Stimulated activated CD4-positive, alpha-beta T cell treated with anti-CD3 and anti-CD28 coated beads, Interleukin-2, amount 100 ng/mL, for 48 hours (primary cell): ENCODE data around the gene SPECC1.
"Not testable (repeated sequence)": the region's sequence is repeated elsewhere in the genome, so short reads cannot be mapped to it uniquely, and the experiment has no call there.

Experiments
- DNase-seq, 2 donors: peaks; one replicate each; pipeline ENCODE4 v3.0.0-alpha.2; 2020

The SPECC1 gene

DNA sequence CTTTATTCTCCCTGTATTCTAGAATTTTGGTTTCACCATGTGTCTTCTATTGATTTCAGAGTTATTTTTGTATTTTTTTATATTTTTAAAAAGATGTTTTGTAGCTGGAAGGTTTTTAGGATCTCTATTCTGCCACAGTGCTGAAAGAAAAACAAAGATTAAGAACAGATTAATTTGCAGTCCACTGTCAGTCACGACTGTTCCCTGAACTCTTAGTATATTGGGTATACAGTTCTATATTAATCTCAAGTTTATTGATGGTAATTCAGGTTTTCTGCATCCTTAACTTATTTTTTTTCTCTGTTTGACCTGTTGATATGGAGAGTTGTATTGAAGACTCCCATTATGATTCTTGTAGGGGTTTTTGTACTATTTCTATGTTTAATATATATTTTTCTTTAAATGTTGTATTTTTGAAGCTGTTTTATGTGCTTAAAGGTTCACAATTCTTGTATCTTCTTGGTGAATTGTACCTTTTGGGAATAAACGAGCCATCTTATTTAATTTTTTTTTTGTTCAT is 2.9 kb downstream of the SPECC1 start:
- no peak for DNase-seq

DNA sequence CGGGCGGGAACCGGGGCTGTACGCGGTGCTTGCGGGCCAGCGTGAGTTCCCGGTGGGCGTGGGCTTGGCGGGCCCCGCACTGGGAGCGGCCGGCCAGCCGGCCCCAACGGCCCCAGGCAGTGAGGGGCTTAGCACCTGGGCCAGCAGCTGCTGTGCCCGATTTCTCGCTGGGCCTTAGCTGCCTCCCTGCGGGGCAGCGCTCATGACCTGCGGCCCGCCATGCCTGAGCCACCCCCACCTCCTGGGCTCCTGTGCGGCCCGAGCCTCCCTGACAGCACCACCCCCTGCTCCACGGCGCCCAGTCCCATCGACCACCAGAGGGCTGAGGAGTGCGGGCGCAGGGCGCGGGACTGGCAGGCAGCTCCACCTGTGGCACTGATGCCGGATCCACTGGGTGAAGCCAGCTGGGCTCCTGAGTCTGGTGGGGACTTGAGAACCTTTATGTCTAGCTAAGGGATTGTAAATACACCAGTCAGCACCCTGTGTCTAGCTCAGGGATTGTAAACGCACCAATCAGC is 7.4 kb downstream of the SPECC1 start:
- DNase-seq = not testable (repeated sequence)

DNA sequence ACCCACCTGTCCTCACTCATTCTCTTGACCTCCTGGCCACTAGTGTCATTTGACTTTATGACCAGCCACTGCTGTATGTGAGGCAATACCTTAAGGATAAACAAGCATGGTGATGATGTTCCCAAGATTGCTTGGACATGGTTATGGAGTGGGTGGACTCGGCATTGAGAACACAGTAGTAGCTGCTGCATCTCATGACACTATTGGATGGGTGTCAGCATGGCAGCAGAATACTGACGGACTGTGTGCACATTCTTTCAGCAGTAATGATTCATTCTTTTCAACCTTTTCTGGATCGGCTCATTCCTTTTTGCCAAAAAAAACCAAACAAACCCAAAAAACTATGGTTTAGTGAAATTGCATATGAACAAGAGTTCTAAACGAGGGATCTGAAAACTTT is 13.5 kb downstream of the SPECC1 start:
- DNase-seq = no peak

DNA sequence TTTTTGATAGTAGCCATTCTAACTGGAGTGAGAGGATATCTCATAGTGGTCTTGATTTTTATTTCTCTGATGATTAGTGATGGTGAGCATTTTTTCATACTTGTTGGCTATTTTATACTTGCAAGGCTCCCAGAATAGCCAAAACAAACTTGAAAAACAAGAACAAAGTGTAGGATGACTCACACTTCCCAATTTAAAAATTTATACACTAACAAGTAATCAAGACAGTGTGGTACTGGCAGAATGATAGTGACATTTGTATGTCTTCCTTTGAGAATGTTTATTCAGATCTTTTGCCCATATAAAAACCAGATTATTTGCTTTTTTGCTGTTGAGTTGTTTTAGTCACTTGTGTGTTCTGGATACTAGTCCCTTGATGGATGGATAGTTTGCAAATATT is 17.8 kb downstream of the SPECC1 start:
- no peak for DNase-seq

DNA sequence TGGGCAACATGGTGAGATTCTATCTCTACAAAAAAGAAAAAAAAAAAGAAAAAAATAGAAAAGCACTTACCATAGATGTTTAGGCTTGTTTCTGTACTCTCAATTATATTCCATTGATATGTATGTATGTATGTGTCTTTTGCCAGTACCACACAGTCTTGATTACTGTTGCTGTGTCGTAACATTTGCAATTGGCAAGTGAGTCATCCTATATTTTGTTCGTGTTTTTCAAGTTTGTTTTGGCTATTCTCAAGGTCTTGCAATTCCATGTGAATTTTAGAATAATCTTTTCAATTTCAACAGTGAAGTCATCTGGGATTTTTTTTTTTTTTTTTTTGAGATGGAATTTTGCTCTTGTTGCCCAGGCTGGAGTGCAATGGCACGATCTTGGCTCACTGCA is 19.3 kb downstream of the SPECC1 start:
- no peak for DNase-seq

DNA sequence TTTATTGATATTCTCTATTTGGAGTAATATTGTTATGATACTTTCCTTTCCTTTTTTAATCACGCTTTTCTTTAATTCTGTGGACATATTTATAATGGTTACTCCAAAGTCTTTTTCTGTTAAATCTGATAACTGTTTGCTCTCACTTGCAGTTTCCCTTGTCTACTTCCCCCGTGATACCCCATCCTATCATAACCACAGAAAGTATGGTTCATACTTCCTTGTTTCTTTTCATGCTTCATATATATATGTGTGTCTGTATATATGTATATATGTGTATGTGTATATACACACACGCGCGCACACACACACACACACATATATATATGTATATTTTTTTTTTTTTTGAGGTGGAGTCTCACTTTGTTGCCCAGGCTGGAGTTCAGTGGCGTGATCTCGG is 23.5 kb downstream of the SPECC1 start:
- no peak for DNase-seq

DNA sequence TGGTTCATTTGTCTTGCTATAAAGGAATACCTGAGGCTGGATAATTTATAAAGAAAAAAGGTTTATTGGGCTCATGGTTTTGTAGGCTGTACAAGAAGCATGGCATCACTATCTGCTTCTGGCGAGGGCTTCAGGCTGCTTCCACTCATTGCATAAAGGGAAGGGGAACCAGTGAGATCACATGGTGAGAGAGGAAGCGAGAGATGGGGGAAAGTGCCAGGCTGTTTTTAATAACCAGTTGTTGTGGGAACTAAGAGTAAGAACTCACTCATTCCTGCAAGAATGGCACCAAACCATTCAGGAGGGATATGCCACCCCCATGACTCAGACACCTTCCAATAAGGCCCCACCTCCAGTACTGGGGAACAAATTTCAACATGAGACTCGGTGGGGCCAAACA is 24.3 kb downstream of the SPECC1 start:
- DNase-seq = no peak

DNA sequence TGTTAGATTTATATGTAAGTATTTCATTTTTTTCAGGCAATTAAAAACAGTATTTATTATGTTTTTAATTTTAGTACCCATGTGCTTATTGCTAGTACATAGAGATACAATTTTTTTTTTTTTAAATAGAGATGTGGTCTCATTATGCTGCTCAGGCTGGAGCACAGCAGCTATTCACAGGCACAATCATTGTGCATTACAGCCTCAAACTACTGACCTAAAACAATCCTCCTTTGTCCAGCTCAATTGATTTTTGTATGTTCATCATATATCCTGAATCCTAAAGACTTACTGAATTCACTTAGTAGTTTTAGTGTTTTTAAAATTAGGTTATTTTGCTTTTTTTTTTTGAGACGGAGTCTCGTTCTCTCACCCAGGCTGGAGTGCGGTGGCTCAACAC is 26.3 kb downstream of the SPECC1 start:
- DNase-seq = no peak

DNA sequence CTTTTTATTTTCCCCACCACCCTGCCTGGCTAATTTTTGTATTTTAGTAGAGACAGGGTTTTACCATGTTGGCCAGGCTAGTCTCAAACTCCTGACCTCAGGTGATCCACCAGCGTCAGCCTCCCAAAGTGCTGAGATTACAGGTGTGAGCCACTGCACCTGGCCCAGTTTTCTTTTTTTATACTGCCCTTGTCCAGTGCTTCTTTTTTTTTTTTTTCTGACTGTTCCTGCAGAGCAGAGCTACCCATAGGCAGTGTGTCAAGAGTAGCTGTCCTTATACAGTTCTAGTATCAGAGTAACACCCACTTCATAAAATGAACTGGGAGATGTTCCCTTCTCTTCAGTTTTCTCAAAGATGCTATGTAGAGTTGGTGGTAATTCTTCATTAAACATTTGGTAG is 28.1 kb downstream of the SPECC1 start:
- DNase-seq = not testable (repeated sequence)

DNA sequence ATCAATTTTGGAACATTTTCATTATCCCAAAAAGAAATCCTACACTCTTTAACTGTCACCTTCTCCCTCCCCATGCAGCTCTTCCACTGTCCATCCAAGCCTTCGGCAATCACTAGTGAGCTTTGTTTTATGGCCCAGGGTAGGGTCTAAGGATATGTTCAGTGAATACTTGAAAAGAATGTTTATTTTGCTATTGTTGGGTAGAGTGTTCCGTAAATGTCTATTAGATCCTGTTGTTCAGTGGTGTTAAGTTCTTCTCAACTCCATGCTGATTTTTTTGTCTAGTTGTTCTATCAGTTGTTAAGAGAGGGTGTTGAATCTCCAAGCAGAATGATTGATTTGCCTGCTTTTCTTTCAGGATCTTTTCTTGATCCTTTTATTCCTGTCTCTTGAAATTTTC is 29.9 kb downstream of the SPECC1 start:
- DNase-seq = no peak

DNA sequence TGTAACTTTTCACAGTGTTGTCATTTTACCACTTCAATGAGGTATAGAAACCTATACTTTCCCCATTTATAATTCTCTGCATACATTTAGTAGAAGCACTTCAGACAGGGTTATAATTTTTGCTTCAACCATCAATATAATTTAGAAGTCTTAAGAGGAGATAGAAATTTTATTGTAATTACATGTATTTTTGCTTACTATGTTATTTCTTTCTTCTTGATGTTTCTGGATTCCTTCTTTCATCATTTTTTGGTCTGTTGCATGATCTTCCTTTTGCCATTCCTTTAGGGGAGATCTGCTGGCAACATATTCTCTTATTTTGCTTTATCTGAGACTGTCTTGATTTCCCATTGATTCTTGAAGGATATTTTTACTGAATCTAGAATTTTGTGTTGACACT is 31.1 kb downstream of the SPECC1 start:
- no peak for DNase-seq

DNA sequence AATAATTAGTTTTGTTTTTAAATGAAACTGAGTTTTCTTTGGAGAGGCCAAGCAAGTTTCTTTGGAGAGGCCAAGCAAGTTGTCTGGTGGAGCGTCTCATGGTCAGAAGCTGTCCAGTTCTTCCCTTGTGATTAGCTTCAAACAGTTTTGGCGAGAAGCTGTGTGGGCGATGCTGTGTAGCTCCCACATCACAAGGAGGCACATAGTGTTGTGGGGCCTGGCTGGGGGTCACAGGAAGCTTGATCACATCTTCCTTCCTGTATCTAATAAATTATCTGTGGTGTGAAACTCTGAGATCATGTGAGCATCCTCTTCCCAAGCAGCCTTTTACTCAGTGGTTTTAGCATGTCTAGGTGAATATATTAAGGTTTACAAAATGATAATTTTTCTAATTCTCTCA is 33.9 kb downstream of the SPECC1 start:
- no peak for DNase-seq

DNA sequence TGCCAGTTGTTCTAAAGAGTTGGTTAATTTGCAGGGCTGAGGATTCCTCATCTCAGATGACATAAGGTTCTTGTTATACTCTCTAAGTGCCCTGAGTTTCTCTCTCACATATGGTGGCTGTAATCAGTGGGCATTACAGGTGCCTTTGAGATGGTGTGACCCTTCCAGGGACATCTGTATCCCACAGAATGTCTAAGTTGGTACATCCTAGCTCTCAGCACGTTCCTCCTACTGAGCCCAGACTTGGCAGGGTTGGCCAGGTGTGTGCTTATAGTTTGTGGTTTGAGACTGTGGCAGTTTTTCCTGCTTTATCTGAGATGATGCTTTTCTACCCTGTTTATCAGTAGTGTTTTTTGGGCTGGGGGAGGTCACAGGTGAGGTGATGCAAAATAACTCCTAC is 36.3 kb downstream of the SPECC1 start:
- no peak for DNase-seq

DNA sequence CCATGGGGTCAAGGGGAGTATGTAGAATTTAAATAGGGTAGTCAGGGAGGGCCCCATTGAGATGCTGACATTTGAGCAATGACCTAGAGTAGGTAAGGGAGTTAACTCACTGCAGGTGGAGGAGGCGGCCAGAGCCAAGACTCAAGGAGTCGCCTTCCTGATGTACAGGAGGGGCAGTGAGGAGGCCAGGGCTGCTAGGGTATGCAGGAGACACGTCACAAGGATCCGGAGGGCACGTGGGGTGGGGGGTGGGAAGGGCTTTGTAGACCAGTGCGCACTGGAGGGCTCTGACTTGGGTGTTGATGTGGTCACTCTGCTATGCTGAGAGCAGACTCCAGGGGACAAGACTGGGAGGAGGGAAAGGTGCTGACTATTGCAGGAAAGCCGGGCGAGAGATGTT is 37.5 kb downstream of the SPECC1 start:
- DNase-seq = no peak

DNA sequence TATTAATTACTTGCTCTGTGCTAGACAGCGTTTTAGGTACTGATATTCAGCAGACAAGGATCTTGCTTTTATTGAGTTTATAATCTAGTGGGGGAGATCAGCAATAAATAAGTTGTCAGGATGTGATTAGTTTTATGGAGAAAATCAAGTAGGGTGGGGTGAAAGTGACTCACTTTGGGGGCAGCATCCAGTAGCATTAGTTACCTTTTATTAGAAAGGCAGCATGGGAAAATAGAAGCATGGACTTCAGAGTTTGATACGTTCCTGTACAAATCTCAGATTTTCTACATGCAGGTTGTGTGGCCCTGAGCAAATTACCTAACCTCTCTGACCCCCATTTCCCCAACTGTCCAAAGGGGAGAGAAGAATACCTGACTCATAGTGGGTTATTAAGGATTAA is 42.5 kb downstream of the SPECC1 start:
- no peak for DNase-seq

DNA sequence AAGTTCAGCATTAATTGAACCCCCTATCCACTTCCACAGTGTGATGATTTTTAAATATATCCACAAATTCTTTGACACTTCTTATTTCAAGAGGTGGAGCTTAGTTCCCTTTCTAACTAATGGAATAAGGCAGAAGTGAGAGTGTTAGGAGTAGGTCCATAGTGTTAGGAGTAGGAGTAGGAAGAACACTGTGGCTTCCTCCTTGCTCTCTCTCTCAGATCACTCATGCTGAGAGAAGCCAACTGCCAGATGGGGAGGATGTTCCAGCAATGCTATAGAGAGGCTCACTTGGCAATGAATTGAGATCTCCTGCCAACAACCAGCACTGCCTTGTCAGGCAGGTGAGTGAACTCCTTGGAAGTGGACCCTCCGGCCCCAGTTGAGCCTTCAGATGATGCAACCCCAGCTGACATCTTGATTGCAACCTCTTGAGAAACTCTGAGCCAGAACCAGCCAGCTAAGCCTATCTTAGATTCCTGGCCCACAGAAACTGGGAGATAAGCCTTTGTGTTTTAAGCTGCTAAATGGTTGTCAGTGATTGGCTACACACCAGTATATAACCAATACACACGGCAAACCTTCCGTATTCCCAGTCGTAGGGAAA is 44.3 kb downstream of the SPECC1 start:
- no peak for DNase-seq

DNA sequence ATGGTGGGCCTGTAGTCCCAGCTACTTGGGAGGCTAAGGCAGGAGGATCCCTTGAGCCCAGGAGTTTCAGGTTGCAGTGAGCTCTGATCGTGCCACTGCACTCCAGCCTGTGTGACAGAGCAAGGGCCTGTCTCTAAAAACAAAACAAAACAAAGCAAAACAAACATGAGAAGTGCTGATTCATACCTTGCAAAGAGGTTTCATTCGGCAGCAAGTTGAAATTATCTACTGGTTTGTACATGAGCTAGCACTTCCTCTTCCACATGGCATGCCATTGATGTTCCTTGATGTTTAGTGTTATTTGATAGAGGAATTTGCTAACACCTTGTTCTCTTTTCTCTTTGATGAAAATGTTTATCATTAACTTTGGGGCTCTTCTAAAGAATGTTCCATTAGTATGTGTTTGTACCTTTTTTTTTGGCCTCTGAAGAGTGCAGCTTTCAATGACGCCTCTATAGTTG is 50.6 kb downstream of the SPECC1 start:
- no peak for DNase-seq

DNA sequence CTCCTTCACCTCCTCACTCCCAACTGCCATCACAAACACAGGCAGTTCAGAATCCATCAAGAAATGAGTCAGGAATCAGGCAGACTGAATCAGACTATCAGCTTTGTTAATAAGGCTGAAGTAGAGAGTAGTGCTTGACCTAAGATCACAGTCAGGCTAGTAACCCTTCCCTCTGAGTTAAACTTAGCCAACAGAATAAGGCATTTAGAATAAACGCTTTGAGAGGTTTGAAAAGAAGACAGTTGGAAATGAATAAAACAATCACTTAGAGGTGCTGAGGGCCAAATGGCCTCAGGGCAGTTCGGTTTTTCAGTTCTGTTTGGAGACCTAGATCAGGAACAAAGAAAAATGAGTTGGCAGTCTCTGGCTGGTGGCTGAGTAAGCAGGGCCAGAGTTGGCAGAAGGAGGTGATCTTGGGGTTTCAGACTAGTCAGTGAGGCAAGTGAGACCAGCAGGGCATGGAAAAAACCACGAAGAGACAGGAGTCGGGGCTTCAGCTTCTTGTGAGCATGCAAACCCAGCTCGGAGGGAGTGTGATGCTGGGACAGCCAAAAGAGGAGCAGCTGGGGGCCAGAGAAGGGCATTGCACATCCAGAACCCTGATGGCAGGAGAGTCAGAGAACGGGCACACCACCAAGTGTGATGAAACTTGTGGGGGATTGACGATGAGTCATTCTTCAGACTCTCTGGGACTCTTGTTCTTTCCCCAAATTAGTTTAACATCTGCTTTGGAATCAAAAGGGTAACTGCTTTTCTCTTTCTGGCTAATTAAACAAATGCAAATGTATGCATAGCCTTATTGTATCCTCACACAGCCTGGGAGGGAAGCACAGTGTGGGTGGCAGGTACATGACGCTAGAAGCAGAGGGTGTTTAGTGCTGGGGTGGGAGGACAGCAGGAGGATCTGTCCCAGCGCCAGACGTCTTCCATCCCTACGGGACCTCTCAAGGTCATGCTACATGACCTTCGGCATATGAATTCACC is 54.8 kb downstream of the SPECC1 start:
- peak in 1 of 2 donors; percentile 12 for DNase-seq

DNA sequence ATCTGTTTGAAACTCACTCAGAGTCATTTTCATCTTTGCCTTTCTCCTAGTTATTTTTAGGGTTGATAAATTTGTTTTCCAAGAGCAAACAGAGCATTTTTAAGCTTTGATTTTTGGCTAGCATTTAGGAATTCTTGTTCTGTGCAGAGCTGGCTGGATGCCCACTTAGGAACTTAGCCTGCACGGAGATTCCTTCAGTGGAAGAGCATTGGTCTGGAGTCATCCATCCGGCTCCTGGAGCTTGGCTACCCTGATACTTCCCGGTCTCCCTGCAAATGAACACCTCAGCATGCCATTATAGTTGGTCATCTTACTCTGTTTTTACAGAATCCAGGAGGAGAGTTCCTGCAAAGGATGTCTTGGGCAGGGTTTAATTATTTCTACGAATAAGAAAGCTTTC is 57.1 kb downstream of the SPECC1 start:
- no peak for DNase-seq

DNA sequence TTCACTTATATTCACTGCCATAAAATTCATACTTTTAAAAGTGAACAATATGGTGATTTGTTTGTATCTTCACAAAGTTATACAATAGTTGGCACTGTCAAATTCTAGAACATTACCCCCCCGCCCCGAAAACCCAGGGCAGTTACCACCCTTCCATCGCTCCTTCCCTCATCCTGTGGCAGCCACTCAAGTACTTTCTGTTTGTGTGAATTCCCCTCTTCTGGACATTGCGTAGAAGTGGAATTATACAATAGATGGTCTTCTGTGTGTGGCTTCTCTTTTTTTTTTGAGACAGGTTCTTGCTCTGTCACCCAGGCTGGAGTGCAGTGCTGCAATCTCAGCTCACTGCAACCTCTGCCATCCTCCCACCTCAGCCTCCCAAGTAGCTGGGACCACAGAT is 58.6 kb downstream of the SPECC1 start:
- DNase-seq = no peak

DNA sequence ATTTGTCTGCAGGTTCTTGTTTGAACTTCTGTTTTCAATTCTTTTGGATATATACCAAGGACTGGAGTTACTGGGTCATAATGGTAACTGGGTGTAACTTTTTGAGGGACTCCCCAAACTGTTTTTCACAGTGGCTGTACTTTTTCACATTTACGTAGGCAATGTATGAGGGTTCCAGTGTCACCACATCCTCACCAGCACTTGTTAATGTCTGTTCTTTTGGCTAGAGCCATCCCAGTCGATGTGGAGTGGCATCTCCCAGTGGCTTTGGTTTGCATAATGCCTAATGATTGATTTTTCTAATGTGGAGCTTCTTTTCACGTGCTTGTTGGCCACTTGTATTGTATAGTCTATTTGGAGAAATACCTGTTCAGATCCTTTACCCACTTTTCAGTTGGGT is 59.3 kb downstream of the SPECC1 start:
- DNase-seq = no peak

DNA sequence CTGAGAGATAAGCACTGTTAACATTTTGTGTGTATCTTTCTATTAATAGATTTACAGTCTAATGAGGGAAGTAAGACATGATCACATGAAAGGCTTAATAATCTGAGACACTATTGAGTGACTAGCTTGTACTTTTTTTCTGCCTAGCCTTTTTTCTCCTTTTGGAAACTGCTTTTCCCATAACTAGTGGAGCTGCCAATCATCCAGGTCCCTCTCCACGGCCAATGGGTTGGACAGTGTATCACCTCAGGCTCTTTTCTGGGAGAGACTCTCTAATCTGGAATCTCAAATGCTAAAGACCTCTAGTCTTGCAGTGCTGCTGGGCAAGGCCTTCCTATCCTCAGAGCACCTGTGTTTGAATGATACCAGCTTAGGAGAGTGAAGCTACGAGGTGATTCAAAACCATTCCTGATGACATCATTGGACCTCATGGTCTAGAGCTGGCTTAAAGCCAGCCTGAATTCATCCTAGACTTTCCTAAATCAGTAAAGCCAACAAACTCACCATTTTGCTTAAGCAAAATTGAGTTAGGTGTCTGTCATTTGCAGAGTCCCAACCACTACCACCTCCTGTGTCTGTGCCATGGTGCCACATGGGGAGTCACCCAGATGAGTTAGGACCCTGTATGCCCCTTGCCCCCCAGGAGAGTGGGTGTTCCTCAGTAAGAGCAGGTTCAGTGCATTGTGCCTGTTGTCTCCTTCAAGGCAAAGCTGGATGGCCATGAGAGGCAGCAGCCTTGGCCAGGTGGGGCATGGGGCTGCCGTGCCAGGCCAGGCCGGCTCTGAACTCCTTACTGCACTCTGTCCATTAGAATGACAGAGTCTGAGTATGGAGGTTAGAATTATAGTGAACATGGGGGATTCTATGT is 62.9 kb downstream of the SPECC1 start:
- no peak for DNase-seq

DNA sequence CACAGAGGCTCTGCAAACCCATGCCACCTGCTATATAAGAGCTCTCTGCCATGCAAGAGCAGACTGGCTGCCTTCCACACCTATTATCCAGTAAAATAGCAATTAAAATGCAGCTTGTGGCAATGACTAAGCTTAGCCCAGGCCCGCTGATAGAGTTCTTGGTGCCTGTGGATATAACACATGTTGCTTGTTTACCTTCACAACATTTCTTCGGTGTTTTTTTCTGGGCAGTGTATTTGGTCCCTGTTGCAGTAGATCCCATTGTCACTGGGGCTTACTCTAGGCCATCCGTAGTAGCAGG is 63.5 kb downstream of the SPECC1 start:
- DNase-seq = no peak
